DLD1 (cell line): ENCODE data around the gene ITGA5.

Experiments used
- in situ Hi-C: cut with HindIII; loops from 2 replicates; pipeline ENCODE4 v1.10.0; 2017; ENCODE audit warnings: low sequenced_read_pairs

The ITGA5 gene

DNA sequence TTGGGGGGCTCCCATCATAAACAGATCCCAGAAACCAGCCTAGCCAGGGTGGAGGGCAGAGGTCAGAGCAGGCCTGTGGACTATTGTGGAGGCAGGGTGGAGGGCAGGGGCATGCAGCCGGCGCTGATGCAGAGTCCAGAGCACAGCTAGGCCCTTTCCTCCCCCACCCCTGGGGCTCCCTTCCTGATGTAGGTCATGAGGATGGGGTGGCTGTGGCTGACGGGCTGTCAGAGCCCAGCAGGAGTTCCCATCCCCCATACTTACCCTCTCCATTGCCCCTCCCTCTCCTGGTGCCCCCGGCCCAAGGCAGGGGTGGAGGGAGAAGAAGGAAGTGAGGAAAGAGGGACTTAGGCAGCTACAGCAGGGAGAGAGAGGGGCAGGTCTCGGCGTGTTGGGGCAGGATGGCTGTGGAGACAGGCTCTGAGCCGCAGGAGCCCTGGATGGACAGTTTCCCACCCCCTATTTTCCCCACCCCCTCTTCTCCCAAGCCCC, 28.8 kb downstream of the ITGA5 start:
- in situ Hi-C loops = no loop called here

DNA sequence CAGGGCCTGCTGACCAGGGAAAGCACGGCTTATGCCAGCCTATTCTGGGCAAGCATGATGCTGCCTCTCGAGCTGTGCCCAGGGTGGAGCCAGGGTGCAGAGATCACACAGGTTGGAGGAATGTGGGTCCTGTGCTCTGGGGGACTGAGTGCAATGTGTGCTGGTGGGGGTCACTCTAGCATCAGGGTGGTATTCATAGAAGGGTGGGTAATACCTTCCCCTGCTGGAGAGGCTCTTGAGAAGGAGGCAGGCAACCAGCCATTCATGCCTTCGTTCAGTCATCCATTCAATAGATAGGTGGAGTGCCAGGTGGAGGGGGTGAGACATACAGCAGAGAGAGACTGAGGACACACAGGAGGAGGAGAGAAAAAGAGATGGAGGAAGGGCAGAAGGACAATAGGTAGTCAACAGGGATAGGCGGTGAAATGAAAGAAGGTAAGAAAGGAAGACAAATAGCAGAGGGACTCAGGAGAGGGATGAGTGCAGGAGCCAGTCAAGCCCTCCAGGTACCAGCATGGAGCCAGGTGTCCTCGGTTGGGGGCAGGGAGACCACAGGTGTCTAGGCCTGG, 29.4 kb downstream of the ITGA5 start:
- in situ Hi-C loops = no loop called here

DNA sequence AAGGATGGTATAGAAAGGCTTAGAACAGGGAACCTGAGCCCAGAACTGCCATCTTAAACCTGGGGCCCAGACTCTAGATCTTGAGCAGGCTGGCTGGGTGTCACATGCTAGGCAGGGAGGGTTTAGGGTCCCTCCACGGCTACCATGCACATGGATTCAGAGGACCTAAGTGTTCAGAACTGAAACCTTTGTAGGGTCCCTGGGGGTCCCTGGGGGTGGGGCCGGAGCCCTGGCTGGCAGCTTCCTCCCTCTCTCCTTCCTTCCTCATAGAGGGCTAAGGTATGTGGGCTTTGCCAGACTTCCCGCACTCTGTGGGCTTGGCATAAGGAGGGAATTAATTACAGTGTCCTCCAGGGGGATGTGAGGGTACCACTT, 29.9 kb downstream of the ITGA5 start:
- in situ Hi-C loops = no loop called here

DNA sequence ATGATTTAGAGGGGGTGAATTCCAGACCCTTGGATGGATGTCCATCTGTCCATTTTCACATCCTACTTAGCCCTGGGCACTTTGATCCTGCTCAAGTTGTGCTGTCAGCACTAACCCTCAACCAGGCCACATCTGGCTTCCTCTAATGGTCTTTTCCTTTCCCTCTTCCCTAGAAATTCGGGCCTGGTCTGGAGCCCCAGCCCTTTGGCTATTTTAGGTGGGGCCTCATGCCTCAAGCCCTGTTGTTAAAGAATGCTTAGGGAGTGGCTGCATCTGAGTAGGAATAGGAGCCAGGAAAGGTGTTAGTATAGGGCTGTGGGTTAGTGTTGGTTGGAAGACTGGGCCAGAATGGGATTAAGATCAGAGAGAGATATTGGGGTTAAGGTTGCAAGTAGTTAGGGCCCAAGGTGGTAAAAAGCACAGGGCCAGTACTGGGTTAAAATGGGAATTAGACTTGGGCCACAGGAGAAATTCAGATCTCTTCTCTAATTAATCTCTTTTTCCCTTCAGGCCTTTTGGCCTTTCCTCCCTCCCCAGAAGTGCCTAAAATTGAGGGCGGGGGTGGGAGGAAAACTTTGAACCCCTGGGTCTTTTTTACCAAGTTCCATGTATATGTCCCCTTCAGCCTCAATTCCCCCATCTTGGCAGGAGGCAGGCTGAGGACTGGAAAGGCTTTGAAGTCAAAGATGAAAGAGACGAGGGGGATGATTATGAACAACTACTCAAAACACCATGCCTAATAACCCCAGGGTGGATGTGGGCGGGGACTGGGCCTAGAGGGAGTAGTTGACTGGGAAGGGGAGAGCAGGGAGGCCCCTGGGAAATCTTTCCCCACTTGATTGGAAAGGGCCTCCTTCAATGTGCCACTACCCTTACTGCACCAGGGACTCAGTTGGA, 30.6 kb downstream of the ITGA5 start:
- in situ Hi-C loops = no loop called here

DNA sequence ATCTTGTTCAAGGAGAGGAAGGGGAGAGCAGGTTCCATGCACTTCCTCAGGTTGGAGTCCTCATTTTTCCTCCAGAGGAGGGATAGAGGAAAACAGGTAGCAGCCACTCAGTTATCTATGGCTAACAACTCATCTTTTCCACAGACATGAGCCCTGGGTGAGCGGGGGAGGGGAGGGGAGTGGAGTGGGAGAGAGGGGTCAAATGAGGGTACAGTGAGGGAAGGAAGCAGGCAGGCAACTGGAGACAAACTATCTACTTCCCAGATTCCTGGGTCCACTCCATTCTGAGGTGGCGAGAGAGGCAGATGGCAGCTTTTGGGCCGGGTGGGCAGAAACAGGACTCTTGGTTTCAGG, 32.0 kb downstream of the ITGA5 start:
- in situ Hi-C loops = no loop called here

DNA sequence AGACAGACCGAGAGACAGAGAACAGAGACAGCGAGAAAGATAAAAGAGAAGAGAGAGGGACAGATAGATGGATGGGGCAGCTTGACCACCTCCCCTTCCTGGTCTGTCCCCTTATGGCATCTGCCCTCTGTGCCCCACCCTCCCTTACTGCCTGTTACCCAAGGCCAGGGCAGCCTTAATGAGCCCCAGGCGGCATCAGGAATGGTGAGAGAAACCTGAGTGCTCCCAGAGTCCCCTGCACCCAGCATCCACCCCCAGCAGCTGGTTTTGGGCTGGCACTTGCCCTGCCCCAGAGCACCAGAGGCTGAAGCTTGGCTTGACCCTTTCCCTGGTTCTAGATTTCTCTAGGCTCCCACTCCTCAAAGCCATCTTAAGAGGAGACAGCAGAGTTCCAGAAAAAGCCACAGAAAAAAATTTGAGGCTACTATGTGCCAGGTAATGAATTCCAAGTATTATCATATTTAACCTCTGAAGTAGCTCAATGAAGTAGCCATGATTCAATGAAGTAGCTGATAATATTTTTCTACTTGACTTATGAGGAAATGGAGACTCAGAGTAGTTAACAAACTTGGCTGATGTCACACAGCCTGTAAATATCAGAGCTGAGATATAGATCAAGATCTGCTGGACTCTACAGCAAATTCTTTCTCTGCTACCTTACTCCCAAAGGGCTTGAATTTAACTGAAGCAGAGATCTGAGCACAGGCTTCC, 32.5 kb downstream of the ITGA5 start:
- in situ Hi-C loops = no loop called here

DNA sequence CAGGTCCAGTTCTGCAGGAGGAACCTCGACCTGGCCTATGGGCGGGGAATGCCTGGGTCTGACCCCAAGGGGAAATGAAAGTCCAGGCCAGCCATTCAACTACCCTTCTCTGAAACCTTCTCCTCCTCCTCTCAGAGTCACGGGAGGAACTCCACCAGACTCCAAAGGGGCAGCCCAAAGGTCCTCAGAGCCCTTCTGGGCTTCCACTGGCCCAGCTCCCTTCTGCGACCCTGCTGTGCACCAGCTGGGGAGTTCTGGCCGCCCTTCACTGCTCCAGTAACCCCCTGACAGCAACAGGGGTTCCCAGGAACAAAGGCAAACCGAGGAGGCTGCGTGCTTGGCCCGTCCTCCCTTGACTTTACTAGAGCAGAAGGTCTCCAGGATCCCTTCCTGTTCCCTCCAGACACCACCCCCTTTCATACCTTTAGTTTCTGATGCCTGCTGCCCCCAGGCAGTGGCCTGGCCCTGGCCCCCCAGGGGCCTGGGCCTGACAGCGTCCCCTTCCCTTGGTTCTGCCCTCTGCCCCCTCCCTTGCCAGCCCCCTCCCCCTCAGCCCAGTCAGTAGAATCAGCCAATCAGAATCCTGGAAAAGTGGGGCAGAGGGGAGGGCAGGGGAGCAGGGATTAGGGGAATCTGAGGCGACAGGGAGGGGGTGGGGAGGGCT, 33.7 kb downstream of the ITGA5 start:
- in situ Hi-C loops = no loop called here

DNA sequence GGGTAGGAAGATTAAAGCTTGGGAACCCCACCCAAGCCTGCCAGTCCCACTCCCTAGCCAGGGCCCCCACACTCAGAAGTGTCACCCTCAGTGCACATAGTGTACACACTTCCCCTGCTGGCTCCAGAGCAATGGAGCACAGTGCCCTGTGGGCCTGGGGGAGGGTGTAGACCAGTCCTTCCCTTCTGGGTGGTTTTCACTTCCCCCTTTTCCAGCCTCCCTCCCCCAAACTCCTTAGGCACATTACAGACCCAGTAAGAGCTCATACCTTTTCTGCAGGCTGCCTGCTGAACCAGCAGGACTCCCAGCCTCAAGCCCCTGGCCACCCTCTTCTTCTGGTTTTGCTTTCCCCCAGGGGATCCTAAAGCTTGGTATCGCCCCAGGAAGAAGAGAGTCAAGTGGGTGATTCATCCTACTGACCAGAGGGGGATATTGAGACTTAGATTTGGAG, 34.5 kb downstream of the ITGA5 start, which contains the start of gene ZNF385A:
ZNF385A (minus strand) TSS at position 143 of the 451 bp plus-strand sequence. CDS start 219 bp downstream, outside the sequence.
- in situ Hi-C loops = no loop called here

DNA sequence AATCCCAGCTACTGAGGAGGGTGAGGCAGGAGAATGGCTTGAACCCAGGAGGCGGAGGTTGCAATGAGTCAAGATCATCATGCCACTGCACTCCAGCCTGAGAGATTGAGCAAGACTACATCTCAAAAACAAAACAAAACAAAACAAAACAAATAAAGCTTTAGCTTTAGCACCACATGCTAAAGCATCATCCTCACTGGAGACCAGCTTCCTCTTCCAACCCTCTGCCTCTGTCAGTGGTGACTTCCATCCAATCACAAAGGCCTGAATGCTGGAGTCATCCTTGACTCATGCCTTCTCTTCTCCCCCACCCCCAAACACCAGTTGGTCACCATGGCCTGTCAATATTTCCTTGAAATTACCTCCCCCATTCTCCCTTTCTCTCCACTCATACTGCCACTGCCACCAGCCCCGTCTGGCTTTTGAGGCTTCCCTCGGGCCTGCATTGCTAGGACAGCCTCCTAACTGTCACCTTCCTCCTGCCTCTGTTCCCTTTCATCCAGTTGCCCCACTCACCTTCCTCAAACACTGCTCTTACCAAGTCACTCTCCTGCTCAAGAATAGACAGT, 35.9 kb downstream of the ITGA5 start:
- in situ Hi-C loops = no loop called here

DNA sequence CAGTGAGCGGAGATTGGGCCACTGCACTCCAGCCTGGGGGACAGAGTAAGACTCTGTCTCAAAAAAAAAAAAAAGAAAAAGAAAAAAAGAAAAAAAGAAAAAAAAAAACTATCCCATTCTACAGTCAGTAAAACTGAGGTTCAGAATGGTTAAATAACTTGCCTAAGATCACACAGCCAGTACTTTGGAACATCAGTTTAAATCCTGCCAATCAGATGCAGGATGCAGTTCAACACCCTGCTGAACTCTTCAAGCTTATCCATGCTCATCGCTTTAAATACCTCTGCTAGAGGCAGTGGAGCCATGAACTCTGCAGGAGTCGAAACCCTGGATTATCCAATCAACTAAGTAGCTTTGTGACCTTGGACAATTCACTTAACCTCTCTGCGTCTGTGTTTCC, 37.9 kb downstream of the ITGA5 start:
- in situ Hi-C loops = no loop called here

DNA sequence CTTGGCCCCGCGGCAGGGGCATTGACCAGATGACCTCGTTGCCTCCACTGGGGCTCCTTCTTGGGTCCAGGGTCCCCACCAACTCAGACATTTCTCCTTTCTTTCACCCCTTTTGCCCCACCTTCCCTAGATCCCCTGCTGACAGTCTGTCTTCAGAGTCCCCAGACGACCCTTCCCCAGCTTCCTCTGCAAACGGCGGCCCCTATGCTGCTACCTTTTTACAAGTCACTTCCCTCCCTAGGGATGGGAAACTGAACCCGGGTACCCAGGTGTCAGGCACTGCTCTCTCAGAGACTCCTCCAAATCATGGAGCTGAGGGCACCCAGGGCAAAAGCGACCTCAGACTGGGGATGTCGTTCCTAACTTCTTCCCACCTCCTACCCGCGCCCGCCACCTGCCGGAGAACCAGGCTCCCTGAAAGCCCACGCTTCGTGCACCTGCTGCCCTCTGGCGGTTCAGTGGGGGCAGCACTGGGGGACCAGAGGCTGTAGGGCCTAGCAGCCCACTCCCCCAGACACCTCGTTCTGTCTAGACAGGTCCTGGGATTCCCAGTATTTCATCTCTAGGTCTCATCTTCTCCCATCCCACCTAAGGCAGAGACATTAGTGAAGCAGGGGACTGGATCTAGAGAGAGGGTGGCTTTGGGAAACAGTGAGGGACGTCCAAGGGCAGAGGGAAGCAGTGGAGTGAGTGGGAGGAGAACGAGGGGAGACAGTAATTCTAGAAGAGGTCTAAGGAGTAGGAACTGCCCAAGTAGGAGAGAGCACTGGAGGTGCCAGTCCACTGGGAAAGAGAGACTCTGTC, 39.5 kb downstream of the ITGA5 start:
- in situ Hi-C loops = no loop called here

DNA sequence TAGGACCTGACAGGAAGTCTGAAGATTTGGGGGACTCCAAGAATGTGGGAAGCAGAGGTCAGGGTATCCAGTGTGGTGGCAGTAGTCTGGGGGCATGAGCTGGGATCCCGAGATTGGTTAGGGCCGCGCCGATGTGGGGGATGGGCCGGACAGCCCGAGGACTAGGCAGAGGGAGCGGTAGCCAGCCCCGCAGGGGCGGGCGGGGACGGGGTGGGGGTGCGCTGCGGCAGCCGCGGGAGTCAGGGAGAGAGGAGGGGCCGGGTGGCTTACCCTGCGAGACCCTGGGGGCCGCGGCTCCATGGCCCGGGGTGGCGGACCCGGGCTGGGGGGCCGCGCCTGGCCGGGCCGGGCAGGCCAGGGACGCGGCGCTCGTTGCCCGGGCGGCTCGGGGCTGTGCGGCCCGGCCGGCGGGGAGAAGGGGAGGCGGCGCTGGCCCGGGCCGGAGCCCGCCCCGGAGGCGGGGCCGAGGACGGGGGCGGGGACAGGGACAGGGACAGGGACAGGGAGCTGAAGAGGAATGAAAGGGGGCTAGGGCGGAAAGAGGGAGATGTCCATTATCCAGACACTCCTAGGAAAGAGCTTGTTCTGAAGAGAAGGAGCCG, 40.2 kb downstream of the ITGA5 start:
- in situ Hi-C loops = no loop called here

DNA sequence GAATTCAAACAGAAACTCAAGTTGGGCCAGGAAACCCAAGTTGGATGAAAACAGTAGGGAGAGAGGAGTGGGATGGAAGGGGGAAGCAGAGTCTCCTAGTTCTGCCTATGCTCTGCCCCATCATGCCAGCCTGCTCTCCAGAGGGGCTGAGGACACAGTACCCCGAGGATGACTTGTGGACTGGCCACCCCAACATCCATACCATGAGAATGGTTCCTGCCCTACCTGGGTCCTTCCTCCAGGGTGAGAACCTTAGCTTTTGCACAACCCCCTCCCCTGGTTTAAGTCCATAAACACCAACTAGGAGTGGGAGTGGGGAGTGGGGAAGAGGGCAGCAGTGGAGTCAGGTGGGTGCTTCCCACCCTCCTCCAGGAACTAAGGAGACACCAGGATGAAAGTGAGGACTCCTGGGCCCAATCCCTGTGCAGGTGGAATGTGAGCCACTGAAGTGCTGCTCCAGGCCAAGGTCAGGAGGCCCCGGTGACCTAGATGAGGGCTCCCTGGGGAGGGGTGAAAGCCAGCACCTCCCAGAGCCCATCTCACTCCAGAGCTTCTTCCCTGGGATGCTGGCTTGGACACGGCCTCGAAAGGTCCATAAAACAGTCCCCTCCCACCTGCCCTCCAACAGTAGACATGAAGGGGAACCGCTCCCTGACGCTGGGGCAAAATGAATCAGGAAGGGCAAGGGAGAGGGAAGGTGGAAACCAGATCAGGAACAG, 41.1 kb downstream of the ITGA5 start:
- in situ Hi-C loops = no loop called here

DNA sequence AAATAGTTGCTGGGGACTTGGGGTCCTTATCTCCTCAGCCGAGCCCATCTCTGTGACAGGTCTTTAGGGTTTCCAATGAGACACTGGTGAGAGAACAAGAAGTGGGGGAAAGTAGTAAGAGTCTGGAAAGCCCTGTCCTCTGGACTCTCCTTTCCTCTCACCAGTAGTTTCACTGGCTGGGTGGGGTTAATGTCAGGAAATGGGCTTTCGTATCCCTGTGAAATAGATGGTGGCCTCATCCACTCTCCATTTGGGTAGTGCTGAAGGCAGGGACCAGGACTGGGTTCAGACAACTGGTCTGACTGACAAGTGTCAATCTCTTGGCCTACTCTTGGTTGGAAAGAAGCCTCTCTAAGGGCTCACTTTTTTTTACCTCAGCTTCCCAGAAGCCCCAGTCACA, 42.1 kb downstream of the ITGA5 start:
- in situ Hi-C loops = no loop called here

DNA sequence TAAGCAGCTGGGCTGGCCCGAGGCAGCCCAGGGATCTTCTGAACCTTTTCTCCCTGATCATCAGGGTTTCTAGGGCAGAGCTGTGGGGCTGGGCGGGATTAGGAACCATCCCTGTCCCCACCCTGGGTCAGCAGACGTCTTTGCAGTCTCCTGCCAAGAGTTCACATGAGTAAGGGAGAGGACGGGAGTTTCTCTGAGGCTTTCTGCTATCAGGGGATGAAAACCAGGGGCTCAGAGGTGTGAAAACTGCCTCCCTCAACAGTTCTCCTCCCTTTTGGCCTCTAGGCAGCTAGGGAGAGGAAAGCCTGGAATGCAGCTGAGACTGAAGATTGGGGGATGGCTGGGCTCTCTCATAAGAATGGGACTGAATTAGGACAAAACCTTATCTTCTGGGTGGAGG, 42.5 kb downstream of the ITGA5 start:
- in situ Hi-C loops = no loop called here

DNA sequence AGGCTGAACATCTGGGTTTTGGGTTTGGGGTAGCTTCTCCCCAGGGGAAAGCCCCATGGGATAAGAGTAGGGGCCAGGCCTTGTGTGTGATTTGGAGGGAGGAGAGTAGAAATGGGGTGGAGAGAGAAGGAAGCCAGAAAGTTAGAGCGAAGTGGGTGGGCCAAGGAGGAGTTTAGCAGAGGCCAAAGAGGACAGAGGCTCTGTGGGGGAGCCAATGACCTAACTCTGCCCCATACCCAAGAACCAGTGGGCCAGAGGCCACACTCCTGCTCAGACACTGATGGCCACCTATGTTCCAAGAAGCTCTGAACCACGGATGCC, 43.8 kb downstream of the ITGA5 start:
- in situ Hi-C loops = no loop called here

DNA sequence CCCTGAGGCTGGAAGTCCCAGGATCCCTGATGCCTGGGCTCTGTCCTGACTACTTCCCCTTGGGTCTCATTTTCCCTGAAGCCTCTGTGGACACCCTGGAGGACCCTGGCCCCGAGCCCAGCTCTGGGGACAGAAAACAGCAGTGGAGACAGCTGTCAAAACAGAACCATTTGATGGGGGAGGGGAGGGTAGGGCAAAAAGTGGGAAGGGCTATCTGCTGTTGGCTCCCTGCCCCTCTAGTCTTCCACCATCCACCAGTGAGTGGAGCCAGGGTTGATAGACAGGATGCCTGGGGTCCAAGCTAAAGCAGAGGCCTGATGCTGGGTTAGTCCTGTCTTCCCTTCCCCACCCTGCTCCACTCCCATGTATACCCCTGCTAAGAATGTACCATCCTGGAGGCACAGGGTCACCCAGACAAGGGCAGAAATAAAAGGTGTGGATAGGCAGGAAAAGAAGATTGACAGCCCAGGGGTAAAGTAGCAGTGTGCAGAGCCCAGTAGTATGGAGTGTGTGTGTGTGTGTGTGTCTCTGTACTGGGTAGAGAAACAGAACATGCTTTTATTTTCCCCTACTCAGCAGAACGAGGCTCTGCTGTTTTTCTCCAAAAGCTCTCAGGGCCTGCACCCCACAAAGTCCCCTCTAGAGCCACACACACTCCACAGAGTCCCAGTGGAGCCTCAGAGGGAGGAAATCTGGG, 44.4 kb downstream of the ITGA5 start:
- in situ Hi-C loops = loop anchor here (25.0 kb wide), 1 partner anchor 162 kb away; no protein-coding TSS in a partner anchor
